Ascending aorta (tissue), 2 donors: ENCODE measurements around the gene SF3A2. TPM values are rescaled to one million over a fixed set of nuclear protein-coding genes. Genes with fewer than 3 reads are reported as not detected.

ENCODE experiments used
- DNase-seq, 2 donors: peaks; one replicate each; pipeline ENCODE4 v3.0.0-alpha.2; 2019; ENCODE audit warnings: low spot score in 2 of 2
- H3K27ac ChIP-seq, 2 donors: fragments of 200-600 bp; sonication (generic); one replicate each; pipeline ENCODE4 v1.5.1; 2016 to 2017; ENCODE audit warnings: mild to moderate bottlenecking in 1 of 2
- H3K27me3 ChIP-seq: fragments of 200-600 bp; sonication (generic); one replicate; pipeline ENCODE4 v1.5.1; 2017
- H3K36me3 ChIP-seq, 2 donors: fragments of 200-600 bp; sonication (generic); one replicate each; pipeline ENCODE4 v1.5.1; 2016
- H3K4me1 ChIP-seq, 2 donors: fragments of 200-600 bp; sonication (generic); one replicate each; pipeline ENCODE4 v1.5.1; 2016 to 2017; ENCODE audit warnings: mild to moderate bottlenecking in 1 of 2
- H3K4me3 ChIP-seq, 2 donors: fragments of 200-600 bp; sonication (generic); one replicate each; pipeline ENCODE4 v1.5.1; 2016 to 2017; ENCODE audit warnings: mild to moderate bottlenecking in 1 of 2
- H3K9me3 ChIP-seq, 2 donors: fragments of 200-600 bp; sonication (generic); one replicate each; pipeline ENCODE4 v1.5.1; 2016
- intact Hi-C: fragments of 100-400 bp; cut with DNase I; formaldehyde crosslinking; loops from one replicate; pipeline ENCODE4 v1.15.1; 2023
- total RNA-seq: library from RNA; depleted of rRNA; stranded (reverse); fragments of >200 nt; gene quantifications from one replicate; pipeline ENCODE4 v1.1.0, GENCODE V29; 2016
- TF ChIP-seq, protein P1 (sequence below), 3 experiments: fragments of 200-600 bp in 2 of 3; fragments of 450-650 bp in 1 of 3; sonication (generic) in 2 of 3; IDR thresholded peaks; one replicate each; pipeline ENCODE4 v1.5.1; 2016 to 2019; ENCODE audit warnings: antibody characterized with exemption in 3 of 3, mild to moderate bottlenecking in 1 of 3, moderate library complexity in 1 of 3

The SF3A2 gene
- total RNA-seq, 1 donor from 2014 or later: 21.3 TPM

DNA sequence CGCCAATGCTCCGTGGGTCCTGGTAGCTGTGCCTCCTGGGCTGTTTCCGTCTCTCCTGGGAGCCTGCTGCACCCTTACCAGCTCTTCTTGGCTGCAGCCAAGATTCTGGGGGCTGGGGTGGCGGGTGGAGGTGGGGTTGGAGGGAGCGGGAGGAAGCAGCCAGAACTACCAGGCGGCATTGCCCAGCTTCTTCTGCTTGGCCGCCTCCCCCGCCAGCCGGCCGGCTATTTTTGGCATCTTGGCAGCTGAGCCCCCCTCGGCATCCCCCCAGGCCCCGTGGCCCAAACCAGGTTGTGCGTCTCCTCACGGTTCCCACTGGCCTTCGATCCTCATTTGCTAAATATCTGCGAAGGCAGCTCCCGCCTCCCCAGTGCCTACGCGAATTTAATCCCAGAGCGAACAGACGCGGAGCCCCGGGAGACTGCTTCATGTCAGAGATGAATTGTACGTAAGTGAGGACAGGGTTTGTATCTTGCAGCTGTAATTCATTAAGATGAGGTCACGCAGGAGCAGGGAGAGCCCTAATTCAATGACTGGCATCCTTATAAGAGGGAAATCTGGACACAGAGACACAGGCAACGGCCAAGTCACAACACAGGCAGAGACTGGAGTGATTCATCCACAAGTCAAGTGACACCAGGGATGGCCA, 58.2 kb downstream of the SF3A2 start:
- TF ChIP-seq, protein P1, sequence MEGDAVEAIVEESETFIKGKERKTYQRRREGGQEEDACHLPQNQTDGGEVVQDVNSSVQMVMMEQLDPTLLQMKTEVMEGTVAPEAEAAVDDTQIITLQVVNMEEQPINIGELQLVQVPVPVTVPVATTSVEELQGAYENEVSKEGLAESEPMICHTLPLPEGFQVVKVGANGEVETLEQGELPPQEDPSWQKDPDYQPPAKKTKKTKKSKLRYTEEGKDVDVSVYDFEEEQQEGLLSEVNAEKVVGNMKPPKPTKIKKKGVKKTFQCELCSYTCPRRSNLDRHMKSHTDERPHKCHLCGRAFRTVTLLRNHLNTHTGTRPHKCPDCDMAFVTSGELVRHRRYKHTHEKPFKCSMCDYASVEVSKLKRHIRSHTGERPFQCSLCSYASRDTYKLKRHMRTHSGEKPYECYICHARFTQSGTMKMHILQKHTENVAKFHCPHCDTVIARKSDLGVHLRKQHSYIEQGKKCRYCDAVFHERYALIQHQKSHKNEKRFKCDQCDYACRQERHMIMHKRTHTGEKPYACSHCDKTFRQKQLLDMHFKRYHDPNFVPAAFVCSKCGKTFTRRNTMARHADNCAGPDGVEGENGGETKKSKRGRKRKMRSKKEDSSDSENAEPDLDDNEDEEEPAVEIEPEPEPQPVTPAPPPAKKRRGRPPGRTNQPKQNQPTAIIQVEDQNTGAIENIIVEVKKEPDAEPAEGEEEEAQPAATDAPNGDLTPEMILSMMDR (IDR thresholded peaks at IDR 0.05): no peak
- no peaks in the 10 kb centered on the region for H3K36me3 ChIP-seq
- H3K9me3 ChIP-seq: no peaks in the 10 kb centered on the region
- peaks cover 10% of the 10 kb centered on the region for H3K27me3 ChIP-seq
- H3K27ac ChIP-seq: peak overlapping the region; percentile 34 to 64
- intact Hi-C loops: no loop called here
- DNase-seq: no peak
- peak overlapping the region in 1 of 2 donors; percentile 45 for H3K4me3 ChIP-seq
- H3K4me1 ChIP-seq: peaks cover 16 to 26% of the 10 kb centered on the region in 2 donors

DNA sequence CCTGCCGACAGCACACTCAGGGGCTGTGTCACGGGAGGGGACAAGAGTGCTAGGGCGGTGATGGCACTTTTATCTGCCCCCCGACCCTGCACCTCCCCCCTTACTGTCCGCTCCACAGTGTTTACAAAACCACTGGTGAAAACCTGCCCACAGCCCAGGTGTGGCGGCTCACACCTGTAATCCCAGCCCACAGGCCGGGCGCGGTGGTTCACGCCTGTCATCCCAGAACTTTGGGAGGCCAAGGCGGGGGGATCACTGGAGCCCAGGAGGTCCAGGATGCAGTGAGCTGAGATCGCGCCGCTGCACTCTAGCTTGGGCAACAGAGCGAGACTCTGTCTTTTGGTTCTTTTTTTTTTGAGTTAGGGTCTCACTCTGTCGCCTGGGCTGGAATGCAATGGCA, 59.5 kb downstream of the SF3A2 start:
- no peak overlapping the region for H3K27ac ChIP-seq
- peaks cover 8 to 15% of the 10 kb centered on the region in 2 donors for H3K4me1 ChIP-seq
- intact Hi-C loops: no loop called here
- no peak overlapping the region for H3K4me3 ChIP-seq
- H3K36me3 ChIP-seq: no peaks in the 10 kb centered on the region
- TF ChIP-seq, protein P1 (IDR thresholded peaks at IDR 0.05): no peak
- no peaks in the 10 kb centered on the region for H3K9me3 ChIP-seq
- H3K27me3 ChIP-seq: no peaks in the 10 kb centered on the region
- no peak for DNase-seq

Other genes with a start within 250 kb of the SF3A2 start
- gene BTBD2, start 221.1 kb upstream of the SF3A2 start, total RNA-seq: 90.1 TPM
- 228 TPM for gene MKNK2, start 185.6 kb upstream of the SF3A2 start, total RNA-seq
- gene MOB3A, start 140.5 kb upstream of the SF3A2 start, total RNA-seq: 44.4 TPM
- gene IZUMO4, start 139.9 kb upstream of the SF3A2 start, total RNA-seq: not detected
- 98.8 TPM for gene AP3D1, start 85.3 kb upstream of the SF3A2 start, total RNA-seq
- 156 TPM for gene DOT1L, start 72.9 kb upstream of the SF3A2 start, total RNA-seq
- 23.9 TPM for gene PLEKHJ1, start 495 bp upstream of the SF3A2 start, total RNA-seq
- gene AMH, start 12.5 kb downstream of the SF3A2 start, total RNA-seq: not detected
- gene JSRP1, start 19.6 kb downstream of the SF3A2 start, total RNA-seq: not detected
- 4.7 TPM for gene PEAK3, start 45.4 kb downstream of the SF3A2 start, total RNA-seq
- not detected for gene LINGO3, start 71.3 kb downstream of the SF3A2 start, total RNA-seq
- 31.4 TPM for gene LSM7, start 91.8 kb downstream of the SF3A2 start, total RNA-seq
- gene SPPL2B, start 91.9 kb downstream of the SF3A2 start, total RNA-seq: 95.7 TPM
- not detected for gene TMPRSS9, start 123.4 kb downstream of the SF3A2 start, total RNA-seq
- 55.0 TPM for gene TIMM13, start 190.8 kb downstream of the SF3A2 start, total RNA-seq
- 38.7 TPM for gene LMNB2, start 220.1 kb downstream of the SF3A2 start, total RNA-seq
- 514 TPM for gene GADD45B, start 239.3 kb downstream of the SF3A2 start, total RNA-seq